Measurements from ENCODE around the gene CDK5RAP1. TPM values are rescaled to one million over a fixed set of nuclear protein-coding genes. Genes with fewer than 3 reads are reported as not detected.
A peak's percentile ranks its signal among the peaks of the same experiment; 100 is the strongest.

Gene CDK5RAP1
- total RNA-seq, 1 donor from 2014 or later, result 58.7 TPM

DNA sequence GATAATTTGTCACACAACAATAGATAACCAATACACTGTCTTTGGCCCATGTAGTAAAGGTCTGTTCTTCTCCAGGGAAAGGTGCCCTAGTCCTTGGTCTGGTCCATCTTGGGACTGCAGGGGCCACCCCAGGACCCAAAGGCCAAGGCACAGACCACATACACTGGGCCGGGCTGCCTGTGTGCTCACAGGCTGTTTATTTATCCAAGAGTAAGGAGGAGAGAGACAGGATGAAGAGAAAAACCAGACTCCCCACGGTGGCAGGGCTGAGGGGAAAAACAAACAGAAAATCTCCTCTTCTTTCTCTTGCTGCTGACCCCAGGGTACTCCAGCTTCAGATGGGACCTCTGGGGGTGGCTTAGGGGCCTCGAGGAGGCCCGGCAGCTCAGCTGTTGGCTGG, 6.5 kb upstream of the CDK5RAP1 start:
- H3K36me3 Mint-ChIP-seq (ENCODE audit: low read depth), result peaks cover 9% of the 10 kb centered on the region
- no peak overlapping the region for H3K4me3 Mint-ChIP-seq
- TF ChIP-seq, protein P1, sequence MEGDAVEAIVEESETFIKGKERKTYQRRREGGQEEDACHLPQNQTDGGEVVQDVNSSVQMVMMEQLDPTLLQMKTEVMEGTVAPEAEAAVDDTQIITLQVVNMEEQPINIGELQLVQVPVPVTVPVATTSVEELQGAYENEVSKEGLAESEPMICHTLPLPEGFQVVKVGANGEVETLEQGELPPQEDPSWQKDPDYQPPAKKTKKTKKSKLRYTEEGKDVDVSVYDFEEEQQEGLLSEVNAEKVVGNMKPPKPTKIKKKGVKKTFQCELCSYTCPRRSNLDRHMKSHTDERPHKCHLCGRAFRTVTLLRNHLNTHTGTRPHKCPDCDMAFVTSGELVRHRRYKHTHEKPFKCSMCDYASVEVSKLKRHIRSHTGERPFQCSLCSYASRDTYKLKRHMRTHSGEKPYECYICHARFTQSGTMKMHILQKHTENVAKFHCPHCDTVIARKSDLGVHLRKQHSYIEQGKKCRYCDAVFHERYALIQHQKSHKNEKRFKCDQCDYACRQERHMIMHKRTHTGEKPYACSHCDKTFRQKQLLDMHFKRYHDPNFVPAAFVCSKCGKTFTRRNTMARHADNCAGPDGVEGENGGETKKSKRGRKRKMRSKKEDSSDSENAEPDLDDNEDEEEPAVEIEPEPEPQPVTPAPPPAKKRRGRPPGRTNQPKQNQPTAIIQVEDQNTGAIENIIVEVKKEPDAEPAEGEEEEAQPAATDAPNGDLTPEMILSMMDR (conservative IDR thresholded peaks at IDR 0.05), result no peak
- H3K4me1 Mint-ChIP-seq, result peaks cover 9% of the 10 kb centered on the region
- no peaks in the 10 kb centered on the region for H3K27me3 Mint-ChIP-seq (ENCODE audit: low read depth)
- peak overlapping the region; percentile 43 for H3K27ac Mint-ChIP-seq (ENCODE audit: unreplicated experiment)
- H3K9me3 Mint-ChIP-seq, result no peaks in the 10 kb centered on the region
- no peak for DNase-seq (ENCODE audit: low read depth, low spot score)

DNA sequence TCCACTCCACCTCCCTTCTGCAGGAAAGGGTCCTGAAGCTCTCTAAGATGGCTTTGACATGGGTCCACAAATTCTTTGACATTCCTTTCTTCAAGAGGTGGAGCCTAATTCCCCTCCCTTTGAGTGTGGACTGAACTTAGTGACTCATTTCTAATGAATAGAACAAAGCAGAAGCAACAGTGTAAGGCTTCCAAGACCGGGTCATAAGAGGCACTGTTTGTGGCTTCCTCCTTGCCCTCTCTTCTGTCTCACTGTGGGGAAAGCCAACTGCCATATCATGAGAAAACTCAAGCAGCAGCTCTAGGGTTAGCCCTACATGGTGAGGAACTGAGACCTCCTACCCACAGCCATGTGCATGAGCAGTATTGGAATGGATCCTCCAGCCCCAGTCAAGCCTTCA, 5.9 kb upstream of the CDK5RAP1 start:
- Mint-ChIP-seq H3K27me3 (ENCODE audit: low read depth) (no peaks in the 10 kb centered on the region), H3K4me1 (peaks cover 12% of the 10 kb centered on the region), H3K27ac (ENCODE audit: unreplicated experiment) (peak overlapping the region; percentile 83), H3K9me3 (no peaks in the 10 kb centered on the region), H3K36me3 (ENCODE audit: low read depth) (peaks cover 9% of the 10 kb centered on the region), H3K4me3 (peak overlapping the region; percentile 77)
- TF ChIP-seq, protein P1 (conservative IDR thresholded peaks at IDR 0.05), result no peak
- no peak for DNase-seq (ENCODE audit: low read depth, low spot score)

DNA sequence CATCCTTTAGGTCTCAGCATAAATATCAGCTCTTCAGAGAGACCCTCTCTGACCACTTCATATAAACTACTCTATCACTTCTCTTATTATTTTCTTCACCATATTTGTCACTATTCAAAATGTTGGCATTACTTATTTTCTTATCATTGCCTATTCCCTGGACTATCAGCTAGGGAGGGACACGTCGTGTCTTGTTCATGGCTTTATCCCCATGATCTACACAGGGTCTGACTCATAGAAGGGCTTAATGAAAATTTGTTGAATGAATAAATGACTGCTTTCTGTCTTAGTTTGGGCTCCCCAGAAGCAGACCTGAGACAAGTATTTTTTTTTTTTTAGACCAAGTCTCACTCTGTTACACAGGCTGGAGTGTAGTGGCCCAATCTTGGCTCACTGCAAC, 3.0 kb upstream of the CDK5RAP1 start:
- TF ChIP-seq, protein P1 (conservative IDR thresholded peaks at IDR 0.05), result no peak
- Mint-ChIP-seq H3K27me3 (ENCODE audit: low read depth) (no peaks in the 10 kb centered on the region), H3K36me3 (ENCODE audit: low read depth) (peaks cover 9% of the 10 kb centered on the region), H3K9me3 (no peaks in the 10 kb centered on the region), H3K4me3 (peak overlapping the region; percentile 95), H3K4me1 (peaks cover 37% of the 10 kb centered on the region), H3K27ac (ENCODE audit: unreplicated experiment) (no peak overlapping the region)
- DNase-seq (ENCODE audit: low read depth, low spot score), result no peak

DNA sequence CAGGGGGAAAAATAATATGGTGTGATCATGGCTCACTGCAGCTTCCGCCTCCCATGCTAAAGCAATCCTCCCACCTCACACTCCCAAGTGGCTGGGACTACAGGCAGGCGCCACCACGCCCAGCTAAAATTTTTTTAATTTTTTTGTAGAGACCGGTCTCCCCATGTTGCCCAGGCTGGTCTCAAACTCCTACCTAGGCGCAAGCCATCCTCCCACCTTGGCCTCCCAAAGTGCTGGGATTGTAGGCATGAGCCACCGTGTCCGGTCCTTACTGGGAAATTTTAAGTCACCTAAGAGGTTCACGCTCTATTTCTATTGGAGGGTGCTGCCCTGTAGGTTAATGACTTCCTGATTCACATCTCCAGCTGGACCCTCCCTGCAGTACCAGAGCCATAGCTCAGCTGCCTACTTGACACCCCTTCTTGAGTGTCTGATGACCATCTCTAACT, 626 bp upstream of the CDK5RAP1 start:
- no peak for DNase-seq (ENCODE audit: low read depth, low spot score)
- Mint-ChIP-seq H3K4me3 (peak overlapping the region; percentile 95), H3K4me1 (peaks cover 30% of the 10 kb centered on the region), H3K9me3 (no peaks in the 10 kb centered on the region), H3K27ac (ENCODE audit: unreplicated experiment) (peak overlapping the region; percentile 45), H3K36me3 (ENCODE audit: low read depth) (peaks cover 1% of the 10 kb centered on the region), H3K27me3 (ENCODE audit: low read depth) (no peaks in the 10 kb centered on the region)
- TF ChIP-seq, protein P1 (conservative IDR thresholded peaks at IDR 0.05), result no peak

DNA sequence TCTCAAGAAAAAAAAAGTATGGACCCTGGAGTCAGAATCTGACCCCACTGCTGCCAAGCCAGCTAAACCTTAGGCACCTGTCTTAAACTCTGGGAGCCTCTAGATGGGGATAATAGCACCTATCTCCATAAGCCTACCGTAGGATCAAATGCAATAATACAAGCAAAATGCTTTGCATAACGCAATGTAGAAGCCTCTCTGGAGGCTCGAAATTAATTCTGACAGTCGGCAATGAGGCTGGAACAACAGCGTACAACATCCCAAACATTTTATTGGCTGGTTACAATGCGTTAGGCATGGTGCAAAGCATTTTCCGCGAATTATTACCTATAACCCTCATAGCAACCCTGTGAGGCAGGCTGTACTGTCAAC, 521 bp downstream of the CDK5RAP1 start:
- Mint-ChIP-seq H3K4me3 (peak overlapping the region; percentile 95), H3K9me3 (no peaks in the 10 kb centered on the region), H3K36me3 (ENCODE audit: low read depth) (no peaks in the 10 kb centered on the region), H3K4me1 (peaks cover 28% of the 10 kb centered on the region), H3K27ac (ENCODE audit: unreplicated experiment) (peak overlapping the region; percentile 88), H3K27me3 (ENCODE audit: low read depth) (no peaks in the 10 kb centered on the region)
- TF ChIP-seq, protein P1 (conservative IDR thresholded peaks at IDR 0.05), result no peak
- no peak for DNase-seq (ENCODE audit: low read depth, low spot score)

DNA sequence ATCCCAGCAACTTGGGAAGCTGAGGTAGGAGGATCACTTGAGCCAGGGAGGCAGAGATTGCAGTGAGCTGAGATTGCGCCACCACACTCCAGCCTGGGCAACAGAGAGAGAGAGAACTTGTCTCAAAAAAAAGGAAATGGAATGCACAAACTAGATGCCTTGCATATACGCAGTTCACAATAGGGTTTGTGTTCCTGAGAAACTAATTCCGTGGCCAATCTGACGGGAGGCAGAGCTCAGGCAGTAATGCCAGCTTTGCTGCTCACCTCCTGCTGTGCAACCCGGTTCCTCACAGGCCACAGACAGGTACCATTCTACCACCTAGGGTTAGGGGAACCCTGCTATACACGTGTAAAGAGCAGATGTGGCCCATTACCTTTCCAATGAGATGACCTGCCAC, 1.4 kb downstream of the CDK5RAP1 start:
- Mint-ChIP-seq H3K27ac (ENCODE audit: unreplicated experiment) (no peak overlapping the region), H3K4me3 (peak overlapping the region; percentile 95), H3K36me3 (ENCODE audit: low read depth) (no peaks in the 10 kb centered on the region), H3K4me1 (peaks cover 28% of the 10 kb centered on the region), H3K9me3 (no peaks in the 10 kb centered on the region), H3K27me3 (ENCODE audit: low read depth) (no peaks in the 10 kb centered on the region)
- DNase-seq (ENCODE audit: low read depth, low spot score), result no peak
- TF ChIP-seq, protein P1 (conservative IDR thresholded peaks at IDR 0.05), result no peak

Data from neural crest cell (in vitro differentiated cells).